ENCODE data around the gene EDDM3A.

Gene EDDM3A

DNA sequence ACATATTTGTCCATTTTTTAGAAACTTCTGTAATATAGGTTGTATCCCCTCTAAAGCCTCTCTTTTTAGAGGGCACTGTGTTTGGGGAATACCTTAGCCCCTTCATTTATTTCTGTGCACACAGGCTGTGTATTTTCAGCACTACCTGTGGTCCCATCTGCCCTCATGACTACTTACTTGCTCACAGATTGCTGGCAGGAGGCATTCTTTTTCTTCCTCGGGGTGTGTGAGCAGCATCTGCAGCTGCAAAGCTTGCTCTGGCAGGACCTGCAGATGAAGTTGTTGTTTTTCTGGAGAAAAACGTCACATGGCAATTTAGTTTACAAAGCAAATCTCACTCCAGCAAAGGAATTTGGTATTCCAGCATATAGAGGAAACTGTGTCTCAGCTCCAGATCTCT is 32.8 kb upstream of the EDDM3A start:
- ChIA-PET CTCF (no interaction called here), POLR2A (no interaction called here)
- H3K9me3 ChIP-seq (ENCODE audit: control insufficient read depth, insufficient read depth, low read depth, low read length), result no peaks in the 10 kb centered on the region
- H3K4me3 ChIP-seq (ENCODE audit: low read depth, low read length), result no peak overlapping the region
- no peaks in the 10 kb centered on the region for H3K4me1 ChIP-seq (ENCODE audit: control insufficient read depth, insufficient read depth, low read length)
- TF ChIP-seq ZBTB8A (tag by site-specific recombination; IDR thresholded peaks at IDR 0.05) (no peak), ZFP37 (tag by site-specific recombination; IDR thresholded peaks at IDR 0.05) (no peak), ZNF433 (tag by site-specific recombination; IDR thresholded peaks at IDR 0.05; ENCODE audit: low read depth) (no peak), ZNF146 (tag by site-specific recombination; IDR thresholded peaks at IDR 0.05) (no peak), ZNF214 (tag by site-specific recombination; IDR thresholded peaks at IDR 0.05; ENCODE audit: borderline replicate concordance) (no peak), ZNF571 (tag by site-specific recombination; IDR thresholded peaks at IDR 0.05) (no peak), RBAK (tag by site-specific recombination; IDR thresholded peaks at IDR 0.05) (no peak), ZNF747 (tag by site-specific recombination; IDR thresholded peaks at IDR 0.05) (no peak), ZNF175 (tag by site-specific recombination; IDR thresholded peaks at IDR 0.05) (no peak), ZNF155 (tag by site-specific recombination; IDR thresholded peaks at IDR 0.05) (no peak), MEIS1 (CRISPR knock-in tag; IDR thresholded peaks at IDR 0.05; ENCODE audit: borderline replicate concordance) (no peak), ZNF529 (tag by site-specific recombination; IDR thresholded peaks at IDR 0.05; ENCODE audit: insufficient replicate concordance) (no peak), ZNF549 (tag by site-specific recombination; IDR thresholded peaks at IDR 0.05) (no peak)
- H3K27ac ChIP-seq (ENCODE audit: extremely low read depth, low read depth, low read length), result no peak overlapping the region
- H3K36me3 ChIP-seq (ENCODE audit: control insufficient read depth in 2 of 2, insufficient read depth in 1 of 2, low read length in 2 of 2), result no peaks in the 10 kb centered on the region

DNA sequence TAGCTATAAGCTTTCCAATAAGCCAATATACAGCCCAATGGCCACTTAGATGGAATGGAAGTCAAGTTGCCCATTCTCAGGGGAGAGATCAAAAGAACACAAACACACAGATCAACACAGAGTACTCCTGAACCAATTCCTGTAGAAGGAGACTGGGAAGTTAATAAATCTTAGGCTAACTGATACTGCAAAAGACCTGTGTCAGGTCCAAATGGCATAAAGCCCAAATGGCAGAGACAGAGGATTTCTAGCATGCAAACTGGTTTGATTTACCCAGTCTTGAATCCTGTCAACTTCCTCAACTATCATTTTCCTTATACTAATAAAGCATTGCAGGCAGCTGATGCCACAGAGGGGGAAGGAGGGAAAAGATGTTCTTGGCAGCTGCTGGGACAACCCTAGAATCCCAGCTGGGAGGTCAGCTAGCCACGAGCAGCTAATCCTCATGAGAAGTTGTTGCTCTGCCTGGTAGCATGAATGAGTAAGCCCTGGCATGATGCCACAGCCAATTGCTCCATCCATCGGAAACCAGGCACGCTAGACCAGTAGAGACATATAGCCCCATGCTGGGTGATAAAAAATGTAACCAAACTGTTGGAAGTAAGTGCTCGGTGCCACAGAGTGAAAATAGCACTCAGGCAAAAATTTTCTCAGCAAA is 31.0 kb upstream of the EDDM3A start:
- H3K4me3 ChIP-seq (ENCODE audit: low read depth, low read length), result no peak overlapping the region
- H3K9me3 ChIP-seq (ENCODE audit: control insufficient read depth, insufficient read depth, low read depth, low read length), result no peaks in the 10 kb centered on the region
- CTCF ChIA-PET, result no interaction called here
- POLR2A ChIA-PET, result no interaction called here
- no peak overlapping the region for H3K27ac ChIP-seq (ENCODE audit: extremely low read depth, low read depth, low read length)
- H3K4me1 ChIP-seq (ENCODE audit: control insufficient read depth, insufficient read depth, low read length), result no peaks in the 10 kb centered on the region
- H3K36me3 ChIP-seq (ENCODE audit: control insufficient read depth in 2 of 2, insufficient read depth in 1 of 2, low read length in 2 of 2), result no peaks in the 10 kb centered on the region
- TF ChIP-seq ZNF624 (tag by site-specific recombination; IDR thresholded peaks at IDR 0.05) (no peak), ZBTB7A (tag by site-specific recombination; IDR thresholded peaks at IDR 0.05; ENCODE audit: low read depth) (no peak), ZNF133 (tag by site-specific recombination; IDR thresholded peaks at IDR 0.05) (no peak), ZEB2 (tag by site-specific recombination; IDR thresholded peaks at IDR 0.05) (peak; percentile 63), ZNF266 (tag by site-specific recombination; IDR thresholded peaks at IDR 0.05; ENCODE audit: low read depth) (no peak), ZNF391 (tag by site-specific recombination; IDR thresholded peaks at IDR 0.05; ENCODE audit: borderline replicate concordance, low read depth) (no peak), FEZF1 (tag by site-specific recombination; IDR thresholded peaks at IDR 0.05) (peak; percentile 76), ZXDB (tag by site-specific recombination; IDR thresholded peaks at IDR 0.05) (no peak), GLIS1 (tag by site-specific recombination; IDR thresholded peaks at IDR 0.05) (peak; percentile 80), ZNF248 (tag by site-specific recombination; IDR thresholded peaks at IDR 0.05) (no peak), PRDM1 (tag by site-specific recombination; IDR thresholded peaks at IDR 0.05) (no peak), ZNF394 (tag by site-specific recombination; IDR thresholded peaks at IDR 0.05; ENCODE audit: borderline replicate concordance) (peak; percentile 72), SCRT2 (tag by site-specific recombination; IDR thresholded peaks at IDR 0.05) (peak; percentile 75), ZNF221 (tag by site-specific recombination; IDR thresholded peaks at IDR 0.05; ENCODE audit: borderline replicate concordance) (no peak)
- TF ChIP-seq, protein P1, sequence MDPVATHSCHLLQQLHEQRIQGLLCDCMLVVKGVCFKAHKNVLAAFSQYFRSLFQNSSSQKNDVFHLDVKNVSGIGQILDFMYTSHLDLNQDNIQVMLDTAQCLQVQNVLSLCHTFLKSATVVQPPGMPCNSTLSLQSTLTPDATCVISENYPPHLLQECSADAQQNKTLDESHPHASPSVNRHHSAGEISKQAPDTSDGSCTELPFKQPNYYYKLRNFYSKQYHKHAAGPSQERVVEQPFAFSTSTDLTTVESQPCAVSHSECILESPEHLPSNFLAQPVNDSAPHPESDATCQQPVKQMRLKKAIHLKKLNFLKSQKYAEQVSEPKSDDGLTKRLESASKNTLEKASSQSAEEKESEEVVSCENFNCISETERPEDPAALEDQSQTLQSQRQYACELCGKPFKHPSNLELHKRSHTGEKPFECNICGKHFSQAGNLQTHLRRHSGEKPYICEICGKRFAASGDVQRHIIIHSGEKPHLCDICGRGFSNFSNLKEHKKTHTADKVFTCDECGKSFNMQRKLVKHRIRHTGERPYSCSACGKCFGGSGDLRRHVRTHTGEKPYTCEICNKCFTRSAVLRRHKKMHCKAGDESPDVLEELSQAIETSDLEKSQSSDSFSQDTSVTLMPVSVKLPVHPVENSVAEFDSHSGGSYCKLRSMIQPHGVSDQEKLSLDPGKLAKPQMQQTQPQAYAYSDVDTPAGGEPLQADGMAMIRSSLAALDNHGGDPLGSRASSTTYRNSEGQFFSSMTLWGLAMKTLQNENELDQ (tag by site-specific recombination; IDR thresholded peaks at IDR 0.05; ENCODE audit: low read depth), result no peak
- TF ChIP-seq, protein P2, sequence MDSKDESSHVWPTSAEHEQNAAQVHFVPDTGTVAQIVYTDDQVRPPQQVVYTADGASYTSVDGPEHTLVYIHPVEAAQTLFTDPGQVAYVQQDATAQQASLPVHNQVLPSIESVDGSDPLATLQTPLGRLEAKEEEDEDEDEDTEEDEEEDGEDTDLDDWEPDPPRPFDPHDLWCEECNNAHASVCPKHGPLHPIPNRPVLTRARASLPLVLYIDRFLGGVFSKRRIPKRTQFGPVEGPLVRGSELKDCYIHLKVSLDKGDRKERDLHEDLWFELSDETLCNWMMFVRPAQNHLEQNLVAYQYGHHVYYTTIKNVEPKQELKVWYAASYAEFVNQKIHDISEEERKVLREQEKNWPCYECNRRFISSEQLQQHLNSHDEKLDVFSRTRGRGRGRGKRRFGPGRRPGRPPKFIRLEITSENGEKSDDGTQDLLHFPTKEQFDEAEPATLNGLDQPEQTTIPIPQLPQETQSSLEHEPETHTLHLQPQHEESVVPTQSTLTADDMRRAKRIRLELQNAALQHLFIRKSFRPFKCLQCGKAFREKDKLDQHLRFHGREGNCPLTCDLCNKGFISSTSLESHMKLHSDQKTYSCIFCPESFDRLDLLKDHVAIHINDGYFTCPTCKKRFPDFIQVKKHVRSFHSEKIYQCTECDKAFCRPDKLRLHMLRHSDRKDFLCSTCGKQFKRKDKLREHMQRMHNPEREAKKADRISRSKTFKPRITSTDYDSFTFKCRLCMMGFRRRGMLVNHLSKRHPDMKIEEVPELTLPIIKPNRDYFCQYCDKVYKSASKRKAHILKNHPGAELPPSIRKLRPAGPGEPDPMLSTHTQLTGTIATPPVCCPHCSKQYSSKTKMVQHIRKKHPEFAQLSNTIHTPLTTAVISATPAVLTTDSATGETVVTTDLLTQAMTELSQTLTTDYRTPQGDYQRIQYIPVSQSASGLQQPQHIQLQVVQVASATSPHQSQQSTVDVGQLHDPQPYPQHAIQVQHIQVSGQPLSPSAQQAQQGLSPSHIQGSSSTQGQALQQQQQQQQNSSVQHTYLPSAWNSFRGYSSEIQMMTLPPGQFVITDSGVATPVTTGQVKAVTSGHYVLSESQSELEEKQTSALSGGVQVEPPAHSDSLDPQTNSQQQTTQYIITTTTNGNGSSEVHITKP (tag by site-specific recombination; IDR thresholded peaks at IDR 0.05), result peak; percentile 53
- TF ChIP-seq, protein P3, sequence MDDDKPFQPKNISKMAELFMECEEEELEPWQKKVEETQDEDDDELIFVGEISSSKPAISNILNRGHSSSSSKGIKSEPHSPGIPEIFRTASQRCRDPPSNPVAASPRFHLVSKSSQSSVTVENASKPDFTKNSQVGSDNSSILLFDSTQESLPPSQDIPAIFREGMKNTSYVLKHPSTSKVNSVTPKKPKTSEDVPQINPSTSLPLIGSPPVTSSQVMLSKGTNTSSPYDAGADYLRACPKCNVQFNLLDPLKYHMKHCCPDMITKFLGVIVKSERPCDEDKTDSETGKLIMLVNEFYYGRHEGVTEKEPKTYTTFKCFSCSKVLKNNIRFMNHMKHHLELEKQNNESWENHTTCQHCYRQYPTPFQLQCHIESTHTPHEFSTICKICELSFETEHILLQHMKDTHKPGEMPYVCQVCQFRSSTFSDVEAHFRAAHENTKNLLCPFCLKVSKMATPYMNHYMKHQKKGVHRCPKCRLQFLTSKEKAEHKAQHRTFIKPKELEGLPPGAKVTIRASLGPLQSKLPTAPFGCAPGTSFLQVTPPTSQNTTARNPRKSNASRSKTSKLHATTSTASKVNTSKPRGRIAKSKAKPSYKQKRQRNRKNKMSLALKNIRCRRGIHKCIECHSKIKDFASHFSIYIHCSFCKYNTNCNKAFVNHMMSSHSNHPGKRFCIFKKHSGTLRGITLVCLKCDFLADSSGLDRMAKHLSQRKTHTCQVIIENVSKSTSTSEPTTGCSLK (tag by site-specific recombination; IDR thresholded peaks at IDR 0.05), result no peak

Measured in HEK293 (cell line).